IMR-90 (cell line): ENCODE data around the gene PPP6C. TPM values are rescaled to one million over a fixed set of nuclear protein-coding genes. Genes with fewer than 3 reads are reported as not detected.

Source experiments
- ATAC-seq: fragments of 200-7000 bp; cut with Tn5 transposase; 2 replicates; pipeline ENCODE4 v1.9.1; 2020; ENCODE audit warnings: low read depth, mild to moderate bottlenecking, moderate library complexity
- BruUV-seq: library from RNA; stranded (reverse); fragments of 400-500 nt; replicated peaks from 2 replicates; lab custom pipeline; 2021; lab: Mats Ljungman, UMichigan
- CTCF ChIA-PET: fragments of 300-600 bp; formaldehyde crosslinking; extraction: SDS; loops from one replicate; lab custom pipeline; 2021; ENCODE audit warnings: antibody characterized with exemption; lab: Yijun Ruan, JAX
- POLR2A ChIA-PET: fragments of 300-600 bp; sonication (Branson Sonifier 250); formaldehyde crosslinking; loops from one replicate; lab custom pipeline; 2022; ENCODE audit warnings: antibody characterized with exemption; ENCODE audit not compliant: unreplicated experiment; lab: Charles Lee
- DNase-seq: peaks from one replicate; pipeline ENCODE4 v3.0.0; 2013
- H2AFZ ChIP-seq: replicated peaks from 2 replicates; pipeline ENCODE3; 2013; ENCODE audit warnings: low read length, mild to moderate bottlenecking; ENCODE audit not compliant: poor library complexity
- H2AK5ac ChIP-seq: 2 replicates; pipeline ENCODE4 v1.6.1; 2013; ENCODE audit warnings: low read depth, low read length, inconsistent platforms
- H2AK9ac ChIP-seq: replicated peaks from 2 replicates; pipeline ENCODE3; 2013; ENCODE audit warnings: mild to moderate bottlenecking, low read depth, low read length, moderate library complexity; ENCODE audit not compliant: poor library complexity
- H2BK120ac ChIP-seq: 2 replicates; pipeline ENCODE4 v1.6.1; 2013; ENCODE audit warnings: low read depth, low read length, inconsistent platforms
- H2BK15ac ChIP-seq: 3 replicates; pipeline ENCODE4 v1.6.1; 2013; ENCODE audit warnings: low read depth, low read length, inconsistent platforms
- H2BK20ac ChIP-seq: 2 replicates; pipeline ENCODE4 v1.6.1; 2013; ENCODE audit warnings: low read depth, mild to moderate bottlenecking, inconsistent platforms, low read length, moderate library complexity
- H2BK5ac ChIP-seq: 2 replicates; pipeline ENCODE4 v1.6.1; 2013; ENCODE audit warnings: mild to moderate bottlenecking, low read depth, low read length, inconsistent platforms; ENCODE audit not compliant: poor library complexity, severe bottlenecking
- H3K14ac ChIP-seq: replicated peaks from 2 replicates; pipeline ENCODE4 v1.6.1; 2013; ENCODE audit warnings: low read depth, low read length, inconsistent platforms
- H3K18ac ChIP-seq: 2 replicates; pipeline ENCODE4 v1.6.1; 2013; ENCODE audit warnings: low read depth, low read length, control low read depth
- H3K23ac ChIP-seq: 2 replicates; pipeline ENCODE4 v1.6.1; 2013; ENCODE audit warnings: low read depth, low read length, inconsistent platforms
- H3K27ac ChIP-seq: 2 replicates; pipeline ENCODE4 v1.5.1; 2013; ENCODE audit warnings: mild to moderate bottlenecking, control low read depth, low read length; ENCODE audit not compliant: insufficient read depth
- H3K27me3 ChIP-seq: 2 replicates; pipeline ENCODE4 v1.6.1; 2013; ENCODE audit warnings: low read length; ENCODE audit not compliant: control insufficient read depth, insufficient read depth
- H3K36me3 ChIP-seq: 2 replicates; pipeline ENCODE4 v1.6.1; 2013; ENCODE audit warnings: low read length, mixed read lengths; ENCODE audit not compliant: control insufficient read depth, insufficient read depth
- H3K4ac ChIP-seq: 2 replicates; pipeline ENCODE4 v1.6.1; 2013; ENCODE audit warnings: low read depth, low read length, inconsistent platforms
- H3K4me1 ChIP-seq: 2 replicates; pipeline ENCODE4 v1.6.1; 2013; ENCODE audit warnings: low read length, mixed read lengths; ENCODE audit not compliant: control insufficient read depth, insufficient read depth
- H3K4me2 ChIP-seq: 2 replicates; pipeline ENCODE4 v1.6.1; 2013; ENCODE audit warnings: low read depth, mild to moderate bottlenecking, control low read depth, low read length, moderate library complexity
- H3K4me3 ChIP-seq: 2 replicates; pipeline ENCODE4 v1.5.1; 2013; ENCODE audit warnings: low read depth, mild to moderate bottlenecking, control low read depth, low read length, moderate library complexity; ENCODE audit not compliant: insufficient read depth
- H3K56ac ChIP-seq: 2 replicates; pipeline ENCODE4 v1.6.1; 2013; ENCODE audit warnings: low read length, inconsistent platforms; ENCODE audit not compliant: insufficient read depth; ENCODE audit errors: extremely low read depth
- H3K79me1 ChIP-seq, 2 experiments: 2 replicates each; pipeline ENCODE4 v1.6.1; 2013; ENCODE audit warnings: low read length in 2 of 2, inconsistent platforms in 1 of 2, low read depth in 1 of 2
- H3K9ac ChIP-seq: 2 replicates; pipeline ENCODE4 v1.6.1; 2013; ENCODE audit warnings: low read depth, low read length, control low read depth
- H3K9me1 ChIP-seq: 2 replicates; pipeline ENCODE4 v1.6.1; 2013; ENCODE audit warnings: low read length, inconsistent platforms; ENCODE audit not compliant: insufficient read depth
- H3K9me3 ChIP-seq: 2 replicates; pipeline ENCODE4 v1.6.1; 2013; ENCODE audit warnings: low read length; ENCODE audit not compliant: control insufficient read depth, insufficient read depth
- H4K20me1 ChIP-seq: 2 replicates; pipeline ENCODE4 v1.6.1; 2013; ENCODE audit warnings: low read length, inconsistent platforms; ENCODE audit not compliant: insufficient read depth
- H4K5ac ChIP-seq: 2 replicates; pipeline ENCODE4 v1.6.1; 2013; ENCODE audit warnings: mild to moderate bottlenecking, low read depth, low read length, control low read depth
- H4K8ac ChIP-seq, 2 experiments: 2 replicates each; pipeline ENCODE4 v1.6.1; 2013; ENCODE audit warnings: low read depth in 2 of 2, low read length in 2 of 2, control low read depth in 1 of 2, inconsistent platforms in 1 of 2
- H4K91ac ChIP-seq: 2 replicates; pipeline ENCODE4 v1.6.1; 2013; ENCODE audit warnings: low read depth, low read length, inconsistent platforms; ENCODE audit not compliant: insufficient read depth
- MAFK ChIP-seq: IDR thresholded peaks from 2 replicates; pipeline ENCODE4 v1.6.1; 2012; ENCODE audit warnings: low read depth, low read length, improper control_type of control experiment
- WGBS, 2 experiments: methylation state at CpG; one replicate each; pipeline versions ENCODE4 v1.1.5 to v1.1.7; 2013; ENCODE audit warnings: missing lambda C conversion rate in 2 of 2; ENCODE audit not compliant: insufficient read length in 1 of 2; ENCODE audit errors: extremely low coverage in 2 of 2; 5-methylcytosine and 5-hydroxymethylcytosine counted together
- dilution Hi-C: fragments of 300-500 bp; cut with HindIII; formaldehyde crosslinking; loops from one replicate; pipeline ENCODE4 v1.14.3; 2018; ENCODE audit warnings: low sequenced_read_pairs; ENCODE audit not compliant: unreplicated experiment
- in situ Hi-C: fragments of 300-500 bp; cut with MboI; formaldehyde crosslinking; loops from 3 replicates; pipeline ENCODE4 v1.14.3; 2019; ENCODE audit warnings: low sequenced_read_pairs, inconsistent platforms, mixed read lengths
- intact Hi-C: fragments of 100-400 bp; cut with micrococcal nuclease; formaldehyde crosslinking; loops from 2 replicates; pipeline ENCODE4 v1.10.0; 2022
- polyA plus RNA-seq, 3 experiments: library from polyadenylated mRNA; depleted of rRNA; stranded (reverse); fragments of >200 nt; gene quantifications; 2 replicates each; pipeline ENCODE4 v1.2.3, GENCODE V29; 2012; ENCODE audit warnings: low replicate concordance in 1 of 3
- total RNA-seq: library from RNA; depleted of rRNA; stranded (reverse); fragments of >200 nt; gene quantifications from 2 replicates; pipeline ENCODE4 v1.2.3, GENCODE V29; 2012

PPP6C gene
- total and polyA plus RNA-seq, 2 of the 4 experiments (the other 2 are of a cell fraction), result 14.5 to 15.4 TPM

GRCh38 chr9:125103021-125103420 is 86.6 kb downstream of the PPP6C start:
- H3K56ac ChIP-seq, result no peak overlapping the region
- H4K5ac ChIP-seq, result no peak overlapping the region
- WGBS, 2 experiments, result no CpG with 5 or more reads among the region's 1 CpG
- H2AK5ac ChIP-seq, result no peak overlapping the region
- TF ChIP-seq MAFK, result no peak
- intact Hi-C loops, result no loop called here
- no peak overlapping the region for H4K8ac ChIP-seq
- no peak overlapping the region for H3K4me2 ChIP-seq
- H4K20me1 ChIP-seq, result peaks cover 20% of the 10 kb centered on the region; the same call in 1 of the 2 replicates
- CTCF ChIA-PET, result no interaction called here
- DNase-seq (no peak), ATAC-seq (no peak)
- H2AFZ ChIP-seq, result no peak overlapping the region
- no peak overlapping the region for H3K23ac ChIP-seq
- BruUV-seq, result no TSS peak
- in situ Hi-C loops, result no loop called here
- no peak overlapping the region for H2BK120ac ChIP-seq
- H3K4ac ChIP-seq, result no peak overlapping the region
- peaks cover 15% of the 10 kb centered on the region for H3K4me1 ChIP-seq
- no peak overlapping the region for H3K14ac ChIP-seq
- no peak overlapping the region for H3K18ac ChIP-seq
- POLR2A ChIA-PET, result no interaction called here
- no peak overlapping the region for H2BK20ac ChIP-seq
- no peak overlapping the region for H2BK5ac ChIP-seq
- H3K4me3 ChIP-seq, result no peak overlapping the region
- no peak overlapping the region for H2AK9ac ChIP-seq
- no peak overlapping the region for H3K27ac ChIP-seq
- no peaks in the 10 kb centered on the region for H3K27me3 ChIP-seq
- peaks cover 5% of the 10 kb centered on the region; the same call in 1 of the 2 replicates for H3K9me1 ChIP-seq
- dilution Hi-C loops, result no loop called here
- H3K9me3 ChIP-seq, result no peaks in the 10 kb centered on the region
- no peak overlapping the region for H4K91ac ChIP-seq
- H2BK15ac ChIP-seq, result no peak overlapping the region
- no peaks in the 10 kb centered on the region for H3K36me3 ChIP-seq
- H3K79me1 ChIP-seq, result peaks cover 23 to 32% of the 10 kb centered on the region in 2 experiments; a peak in 3 of 4 replicates
- H3K9ac ChIP-seq, result no peak overlapping the region
